PFSK-1 (cell line): Measurements from ENCODE around the gene SEPTIN10.

Experiments
- FOXP2 ChIP-seq: optimal IDR thresholded peaks from 2 replicates; pipeline ENCODE3; 2011; ENCODE audit warnings: borderline replicate concordance, control low read depth, inconsistent platforms; ENCODE audit not compliant: insufficient read depth; ENCODE audit errors: extremely low read length, extremely low read depth
- POLR2AphosphoS5 ChIP-seq: IDR thresholded peaks from 2 replicates; pipeline ENCODE4 v1.6.1; 2012; ENCODE audit warnings: low read depth, mild to moderate bottlenecking, control low read depth, low read length, moderate library complexity
- REST ChIP-seq, 2 experiments: IDR thresholded peaks; 2 replicates each; pipeline versions ENCODE4 v1.6.1 to v1.8.0; 2011 to 2012; ENCODE audit warnings: low read depth in 2 of 2, low read length in 2 of 2, control low read depth in 1 of 2, inconsistent platforms in 1 of 2, mild to moderate bottlenecking in 1 of 2, moderate library complexity in 1 of 2; ENCODE audit not compliant: insufficient read depth in 1 of 2
- SIN3A ChIP-seq: IDR thresholded peaks from 2 replicates; pipeline ENCODE4 v1.6.1; 2012; ENCODE audit warnings: mild to moderate bottlenecking, low read length, moderate library complexity, borderline replicate concordance; ENCODE audit not compliant: insufficient read depth
- TAF1 ChIP-seq: IDR thresholded peaks from 2 replicates; pipeline ENCODE4 v1.6.1; 2012; ENCODE audit warnings: low read length, control low read depth, borderline replicate concordance; ENCODE audit not compliant: insufficient read depth

Gene SEPTIN10

DNA sequence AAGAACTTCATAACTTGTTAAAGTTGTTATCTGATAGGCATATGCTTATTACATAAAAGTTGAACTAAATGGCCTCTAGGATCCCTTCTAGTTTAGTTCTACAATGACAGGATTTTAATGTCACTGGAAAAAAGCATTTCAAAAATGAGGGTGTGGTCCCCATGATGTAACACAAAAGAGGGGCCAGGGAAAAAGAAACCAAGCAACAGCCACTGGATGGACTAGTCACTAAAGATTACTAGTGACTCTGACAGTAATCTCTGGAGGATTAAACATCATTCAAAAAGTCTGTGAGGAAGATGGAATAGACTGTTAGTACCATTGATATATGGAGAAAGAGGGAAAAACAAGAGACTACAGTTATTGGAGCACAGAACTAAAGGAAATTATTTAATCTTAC, 22.6 kb downstream of the SEPTIN10 start:
- no peak for TF ChIP-seq POLR2AphosphoS5
- TF ChIP-seq SIN3A = no peak
- no peak for TF ChIP-seq REST (IDR thresholded peaks at IDR 0.05; ENCODE audit: insufficient read depth in 1 of 2, low read depth in 2 of 2, low read length in 2 of 2)
- TF ChIP-seq FOXP2 = no peak
- TF ChIP-seq TAF1 = no peak

- TF ChIP-seq FOXP2 (no peak), REST (IDR thresholded peaks at IDR 0.05; ENCODE audit: insufficient read depth in 1 of 2, low read depth in 2 of 2, low read length in 2 of 2) (no peak), SIN3A (no peak), POLR2AphosphoS5 (no peak), TAF1 (no peak)
These were observed 27.1 kb downstream of the SEPTIN10 start for GRCh38 chr2:109586687-109587086.

GRCh38 chr2:109582928-109583895, 30.6 kb downstream of the SEPTIN10 start:
- no peak for TF ChIP-seq POLR2AphosphoS5
- TF ChIP-seq FOXP2 = no peak
- TF ChIP-seq SIN3A = no peak
- TF ChIP-seq TAF1 = no peak
- no peak for TF ChIP-seq REST (IDR thresholded peaks at IDR 0.05; ENCODE audit: insufficient read depth in 1 of 2, low read depth in 2 of 2, low read length in 2 of 2)

DNA sequence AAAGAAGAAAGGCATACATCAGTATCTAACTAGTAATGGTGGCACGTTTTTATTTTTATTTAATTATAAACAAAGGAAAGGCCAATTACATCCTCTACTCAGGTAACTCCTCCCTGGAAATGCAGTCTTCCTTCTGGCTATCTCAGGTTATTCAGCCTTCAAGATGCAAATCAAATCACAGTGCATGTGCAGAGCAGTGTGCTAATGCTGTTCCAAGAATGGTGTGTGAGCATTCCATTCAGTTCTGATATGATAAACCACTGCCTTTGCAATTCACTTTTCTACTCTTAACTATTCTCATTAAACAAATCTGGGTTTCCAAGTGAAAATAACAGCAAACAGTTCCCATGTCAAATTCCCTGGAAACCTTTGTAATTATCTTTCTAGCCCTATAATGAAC, 38.4 kb downstream of the SEPTIN10 start:
- TF ChIP-seq POLR2AphosphoS5 (no peak), TAF1 (no peak), REST (IDR thresholded peaks at IDR 0.05; ENCODE audit: insufficient read depth in 1 of 2, low read depth in 2 of 2, low read length in 2 of 2) (no peak), FOXP2 (no peak)
